ENCODE results near the gene HOOK2. TPM values are rescaled to one million over a fixed set of nuclear protein-coding genes. Genes with fewer than 3 reads are reported as not detected.
A peak's percentile ranks its signal among the peaks of the same experiment; 100 is the strongest.

Gene HOOK2
- total and polyA plus RNA-seq, 9 of the 15 experiments (the other 6 are each of a cell fraction or from before 2014, with no cell fraction given) = 1.3 to 17.2 (median 9.9) TPM

GRCh38 chr19:12733369-12734214, 41.8 kb downstream of the HOOK2 start (continued):
- TF ChIP-seq MEIS2 (IDR thresholded peaks at IDR 0.05; ENCODE audit: partially characterized antibody) (peak; percentile 14), SREBF1 (IDR thresholded peaks at IDR 0.05; ENCODE audit: borderline replicate concordance, low read depth, low read length) (no peak), GTF2A2 (tag; IDR thresholded peaks at IDR 0.05) (no peak), NR1H2 (CRISPR knock-in tag; IDR thresholded peaks at IDR 0.05) (no peak), ZNF384 (IDR thresholded peaks at IDR 0.05; ENCODE audit: low read depth, low read length) (no peak), ZMIZ1 (IDR thresholded peaks at IDR 0.05; ENCODE audit: low read depth in 2 of 2, low read length in 2 of 2) (no peak), NFIC (IDR thresholded peaks at IDR 0.05) (no peak), KHSRP (IDR thresholded peaks at IDR 0.05) (no peak), SPI1 (IDR thresholded peaks at IDR 0.05; ENCODE audit: borderline replicate concordance, low read depth, low read length) (no peak), TBP (optimal IDR thresholded peaks at IDR 0.05; ENCODE audit: low read depth, low read length) (no peak), JUNB (CRISPR knock-in tag; conservative IDR thresholded peaks at IDR 0.05) (no peak), ETS1 (conservative IDR thresholded peaks at IDR 0.05; ENCODE audit: control insufficient read depth, low read depth, low read length) (no peak), EZH2 (IDR thresholded peaks at IDR 0.05; ENCODE audit: borderline replicate concordance, low read depth, low read length) (no peak), CREB5 (CRISPR knock-in tag; IDR thresholded peaks at IDR 0.05) (no peak), HNRNPH1 (optimal IDR thresholded peaks at IDR 0.05; ENCODE audit: low read depth, low read length) (no peak), ZBTB5 (IDR thresholded peaks at IDR 0.05) (no peak), ZNF354B (CRISPR knock-in tag; IDR thresholded peaks at IDR 0.05) (no peak), CREB3 (tag; conservative IDR thresholded peaks at IDR 0.05; ENCODE audit: low read depth) (no peak), HCFC1 (IDR thresholded peaks at IDR 0.05; ENCODE audit: low read depth, low read length) (peak; percentile 28; the same call in 1 of the 2 replicates)
